Omental fat pad (tissue), 4 donors: ENCODE measurements around the gene DNAJB5. TPM values are rescaled to one million over a fixed set of nuclear protein-coding genes. Genes with fewer than 3 reads are reported as not detected.

ENCODE experiments used
- ATAC-seq: fragments of 150-250 bp; one replicate; pipeline ENCODE4 v1.9.1; 2016; ENCODE audit warnings: mild to moderate bottlenecking, moderate library complexity; ENCODE audit not compliant: low FRiP score
- DNase-seq: peaks from one replicate; pipeline ENCODE4 v3.0.0-alpha.2; 2019; ENCODE audit warnings: low spot score
- total RNA-seq, 4 donors: library from RNA; depleted of rRNA; stranded (reverse); fragments of >200 nt; gene quantifications; one replicate each; pipeline ENCODE4 v1.1.0, GENCODE V29; 2016
- TF ChIP-seq, protein P1 (sequence below), 3 donors: fragments of 450-650 bp; IDR thresholded peaks; one replicate each; pipeline ENCODE4 v1.5.1; 2016 to 2017; ENCODE audit warnings: antibody characterized with exemption in 3 of 3, mild to moderate bottlenecking in 3 of 3, moderate library complexity in 2 of 3

DNAJB5 gene
- total RNA-seq, 4 donors from 2014 or later: 6.3 to 17.3 (median 9.8) TPM

DNA sequence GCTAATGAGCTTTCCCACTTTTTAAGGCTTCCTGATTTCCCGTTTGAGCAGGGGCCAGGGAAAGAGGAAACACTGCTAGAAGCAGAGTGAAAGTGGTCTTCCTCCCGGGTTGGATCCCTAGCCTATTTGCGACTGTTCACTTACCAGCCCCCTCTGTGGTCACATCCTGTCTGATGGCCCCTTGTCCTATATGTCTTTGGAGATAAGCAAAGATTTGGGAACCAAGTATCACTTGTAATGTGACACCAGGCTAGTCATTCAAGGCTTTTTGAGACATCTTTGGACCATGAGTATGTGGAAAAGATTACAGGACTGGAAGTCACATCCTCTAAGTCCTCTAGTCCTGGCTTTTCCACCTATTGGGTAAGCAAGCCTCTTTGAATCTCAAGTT is 6.1 kb downstream of the DNAJB5 start:
- ATAC-seq: no peak
- DNase-seq: no peak

DNA sequence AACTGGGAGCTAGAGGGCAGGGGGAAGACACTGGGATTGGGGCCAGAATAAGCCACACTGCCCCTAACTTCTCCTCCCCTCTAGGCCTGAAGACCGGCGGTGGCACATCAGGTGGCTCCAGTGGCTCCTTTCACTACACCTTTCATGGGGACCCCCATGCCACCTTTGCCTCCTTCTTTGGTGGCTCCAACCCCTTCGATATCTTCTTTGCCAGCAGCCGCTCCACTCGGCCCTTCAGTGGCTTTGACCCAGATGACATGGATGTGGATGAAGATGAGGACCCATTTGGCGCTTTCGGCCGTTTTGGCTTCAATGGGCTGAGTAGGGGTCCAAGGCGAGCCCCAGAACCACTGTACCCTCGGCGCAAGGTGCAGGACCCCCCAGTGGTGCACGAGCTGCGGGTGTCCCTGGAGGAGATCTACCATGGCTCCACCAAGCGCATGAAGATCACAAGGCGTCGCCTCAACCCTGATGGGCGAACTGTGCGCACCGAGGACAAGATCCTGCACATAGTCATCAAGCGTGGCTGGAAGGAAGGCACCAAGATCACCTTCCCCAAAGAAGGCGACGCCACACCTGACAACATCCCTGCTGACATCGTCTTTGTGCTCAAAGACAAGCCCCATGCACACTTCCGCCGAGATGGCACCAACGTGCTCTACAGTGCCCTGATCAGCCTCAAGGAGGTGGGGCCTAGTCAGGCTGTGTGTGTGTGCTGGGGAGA is 6.8 kb downstream of the DNAJB5 start:
- DNase-seq (no peak), ATAC-seq (no peak)
- TF ChIP-seq, protein P1, sequence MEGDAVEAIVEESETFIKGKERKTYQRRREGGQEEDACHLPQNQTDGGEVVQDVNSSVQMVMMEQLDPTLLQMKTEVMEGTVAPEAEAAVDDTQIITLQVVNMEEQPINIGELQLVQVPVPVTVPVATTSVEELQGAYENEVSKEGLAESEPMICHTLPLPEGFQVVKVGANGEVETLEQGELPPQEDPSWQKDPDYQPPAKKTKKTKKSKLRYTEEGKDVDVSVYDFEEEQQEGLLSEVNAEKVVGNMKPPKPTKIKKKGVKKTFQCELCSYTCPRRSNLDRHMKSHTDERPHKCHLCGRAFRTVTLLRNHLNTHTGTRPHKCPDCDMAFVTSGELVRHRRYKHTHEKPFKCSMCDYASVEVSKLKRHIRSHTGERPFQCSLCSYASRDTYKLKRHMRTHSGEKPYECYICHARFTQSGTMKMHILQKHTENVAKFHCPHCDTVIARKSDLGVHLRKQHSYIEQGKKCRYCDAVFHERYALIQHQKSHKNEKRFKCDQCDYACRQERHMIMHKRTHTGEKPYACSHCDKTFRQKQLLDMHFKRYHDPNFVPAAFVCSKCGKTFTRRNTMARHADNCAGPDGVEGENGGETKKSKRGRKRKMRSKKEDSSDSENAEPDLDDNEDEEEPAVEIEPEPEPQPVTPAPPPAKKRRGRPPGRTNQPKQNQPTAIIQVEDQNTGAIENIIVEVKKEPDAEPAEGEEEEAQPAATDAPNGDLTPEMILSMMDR (IDR thresholded peaks at IDR 0.05): no peak

More for the DNA sequence above, 6.1 kb downstream of the DNAJB5 start:
- TF ChIP-seq, protein P1 (IDR thresholded peaks at IDR 0.05): no peak

DNA sequence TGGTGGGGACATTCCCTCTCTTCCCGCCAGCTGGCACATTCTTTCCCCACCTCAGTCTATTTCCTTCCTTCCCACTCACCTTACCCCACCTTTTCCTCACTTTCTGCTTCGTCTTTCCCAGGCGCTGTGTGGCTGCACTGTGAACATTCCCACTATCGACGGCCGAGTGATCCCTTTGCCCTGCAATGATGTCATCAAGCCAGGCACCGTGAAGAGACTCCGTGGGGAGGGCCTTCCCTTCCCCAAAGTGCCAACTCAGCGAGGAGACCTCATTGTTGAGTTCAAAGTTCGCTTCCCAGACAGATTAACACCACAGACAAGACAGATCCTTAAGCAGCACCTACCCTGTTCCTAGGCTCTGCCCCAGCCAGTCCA is 7.3 kb downstream of the DNAJB5 start:
- TF ChIP-seq, protein P1 (IDR thresholded peaks at IDR 0.05): no peak
- DNase-seq (no peak), ATAC-seq (no peak)

DNA sequence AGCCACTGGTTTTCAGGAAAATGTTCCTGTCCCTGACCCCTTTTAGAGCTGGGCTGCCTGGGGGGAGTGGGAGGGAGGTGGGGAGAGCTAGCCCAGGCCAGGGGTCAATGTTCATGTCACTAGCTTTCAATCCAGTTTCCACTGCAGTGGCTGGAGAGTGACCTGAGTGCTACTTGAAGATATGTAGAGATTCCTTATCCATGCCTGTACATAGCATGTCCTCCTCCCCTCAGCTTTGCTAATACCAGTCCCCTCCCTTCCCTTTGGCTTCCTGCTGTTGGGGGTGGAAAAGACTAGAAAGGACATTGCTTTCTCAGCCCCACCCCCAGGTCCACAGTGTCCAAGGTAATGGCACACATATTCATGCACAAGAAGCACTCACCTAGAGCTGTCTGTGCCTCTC is 7.8 kb downstream of the DNAJB5 start:
- DNase-seq: no peak
- ATAC-seq: no peak
- TF ChIP-seq, protein P1 (IDR thresholded peaks at IDR 0.05): no peak

DNA sequence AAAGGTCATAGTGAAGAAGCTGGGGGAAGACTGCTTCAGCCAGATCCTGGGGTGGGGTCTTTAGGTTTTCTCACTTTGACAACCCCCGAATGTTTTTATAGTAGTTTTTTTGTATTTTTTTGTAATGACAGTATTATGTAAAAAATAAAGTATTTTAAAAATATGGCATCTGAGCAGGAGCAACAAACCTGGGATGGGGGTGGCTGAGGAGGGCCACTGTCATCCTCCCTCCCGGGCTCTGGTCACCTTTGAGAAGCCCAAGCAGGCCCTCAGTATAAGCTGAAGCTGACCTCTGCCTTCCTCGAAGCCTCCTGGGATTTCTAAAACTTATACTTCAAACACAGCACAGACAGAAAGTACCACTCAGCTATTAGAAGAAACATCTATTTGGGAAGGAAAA is 8.7 kb downstream of the DNAJB5 start:
- DNase-seq (no peak), ATAC-seq (no peak)
- TF ChIP-seq, protein P1 (IDR thresholded peaks at IDR 0.05): no peak

DNA sequence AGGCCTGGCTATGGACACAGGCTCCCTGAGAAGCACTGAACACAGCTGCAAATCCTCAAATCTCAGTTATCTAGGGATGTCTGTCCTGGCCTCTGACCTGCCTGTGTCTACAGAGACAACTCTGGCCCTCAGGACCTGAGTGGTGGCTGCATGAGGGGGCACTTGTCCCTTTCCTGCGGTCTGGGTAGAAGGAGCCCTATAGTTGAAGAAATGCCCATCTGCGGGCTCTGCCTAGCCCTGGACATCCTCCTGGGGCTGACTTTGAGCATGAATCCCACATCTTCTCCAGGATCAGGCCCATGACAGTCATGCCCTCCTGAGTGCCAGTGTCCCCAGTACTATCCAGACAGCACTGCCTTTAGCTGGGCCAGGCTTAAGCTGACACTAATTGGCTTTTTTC is 10.0 kb downstream of the DNAJB5 start:
- TF ChIP-seq, protein P1 (IDR thresholded peaks at IDR 0.05): no peak
- ATAC-seq (no peak), DNase-seq (no peak)
